HL-60/S4 treated with phorbol 12-myristate 13-acetate at 8.2 ng/mL for 4 days and 3 days (cell line): ENCODE data around the gene TWF2.

Source experiments
- in situ Hi-C: fragments of 300-500 bp; cut with MboI; formaldehyde crosslinking; loops from 2 replicates; pipeline ENCODE4 v1.15.0; 2022; ENCODE audit warnings: low sequenced_read_pairs

TWF2 gene

GRCh38 chr3:52238193-52238760 lies 681 bp downstream of the TWF2 start:
- in situ Hi-C loops, result loop anchor here (10.0 kb wide), 1 partner anchor 107 kb away; no protein-coding TSS in a partner anchor

GRCh38 chr3:52237657-52238172 lies 1.2 kb downstream of the TWF2 start:
- in situ Hi-C loops, result loop anchor here (10.0 kb wide), 1 partner anchor 107 kb away; no protein-coding TSS in a partner anchor

GRCh38 chr3:52237006-52237656 lies 1.8 kb downstream of the TWF2 start:
- in situ Hi-C loops, result loop anchor here (10.0 kb wide), 1 partner anchor 108 kb away; no protein-coding TSS in a partner anchor

- in situ Hi-C loops, result loop anchor here (10.0 kb wide), 1 partner anchor 108 kb away; no protein-coding TSS in a partner anchor
Measured at GRCh38 chr3:52236424-52236886, 2.5 kb downstream of the TWF2 start.

GRCh38 chr3:52234516-52235447 lies 4.2 kb downstream of the TWF2 start:
- in situ Hi-C loops, result loop anchor here (10.0 kb wide), 1 partner anchor 110 kb away; no protein-coding TSS in a partner anchor

GRCh38 chr3:52233968-52234367 lies 5.0 kb downstream of the TWF2 start:
- in situ Hi-C loops, result loop anchor here (10.0 kb wide), 1 partner anchor 111 kb away; no protein-coding TSS in a partner anchor

- in situ Hi-C loops, result loop anchor here (10.0 kb wide), 1 partner anchor 112 kb away; no protein-coding TSS in a partner anchor
Measured at GRCh38 chr3:52233108-52233591, 5.8 kb downstream of the TWF2 start.

GRCh38 chr3:52232279-52233107 lies 6.5 kb downstream of the TWF2 start:
- in situ Hi-C loops, result loop anchor here (10.0 kb wide), 1 partner anchor 112 kb away; no protein-coding TSS in a partner anchor

GRCh38 chr3:52231502-52232278 lies 7.3 kb downstream of the TWF2 start:
- in situ Hi-C loops, result loop anchor here (10.0 kb wide), 1 partner anchor 113 kb away; no protein-coding TSS in a partner anchor

GRCh38 chr3:52230889-52231499 lies 8.0 kb downstream of the TWF2 start:
- in situ Hi-C loops, result loop anchor here (10.0 kb wide), 1 partner anchor 114 kb away; no protein-coding TSS in a partner anchor

GRCh38 chr3:52230461-52230860 lies 8.5 kb downstream of the TWF2 start:
- in situ Hi-C loops, result loop anchor here (10.0 kb wide), 1 partner anchor 114 kb away; no protein-coding TSS in a partner anchor

- in situ Hi-C loops, result loop anchor here (10.0 kb wide), 1 partner anchor 115 kb away; no protein-coding TSS in a partner anchor
Measured at GRCh38 chr3:52229656-52230055, 9.3 kb downstream of the TWF2 start.

GRCh38 chr3:52228751-52229291 lies 10.1 kb downstream of the TWF2 start:
- in situ Hi-C loops, result no loop called here

GRCh38 chr3:52228266-52228665 lies 10.7 kb downstream of the TWF2 start:
- in situ Hi-C loops, result no loop called here

GRCh38 chr3:52227766-52228165 lies 11.2 kb downstream of the TWF2 start:
- in situ Hi-C loops, result no loop called here

- in situ Hi-C loops, result no loop called here
Measured at GRCh38 chr3:52227117-52227516, 11.8 kb downstream of the TWF2 start.

GRCh38 chr3:52226229-52226817 lies 12.6 kb downstream of the TWF2 start:
- in situ Hi-C loops, result no loop called here
